Measurements from ENCODE around the gene FNBP1L. TPM values are rescaled to one million over a fixed set of nuclear protein-coding genes. Genes with fewer than 3 reads are reported as not detected.
"Not testable (repeated sequence)": the region's sequence is repeated elsewhere in the genome, so short reads cannot be mapped to it uniquely, and the experiment has no call there.

The FNBP1L gene
- total RNA-seq, 1 experiment from 2014 or later = 52.9 TPM

DNA sequence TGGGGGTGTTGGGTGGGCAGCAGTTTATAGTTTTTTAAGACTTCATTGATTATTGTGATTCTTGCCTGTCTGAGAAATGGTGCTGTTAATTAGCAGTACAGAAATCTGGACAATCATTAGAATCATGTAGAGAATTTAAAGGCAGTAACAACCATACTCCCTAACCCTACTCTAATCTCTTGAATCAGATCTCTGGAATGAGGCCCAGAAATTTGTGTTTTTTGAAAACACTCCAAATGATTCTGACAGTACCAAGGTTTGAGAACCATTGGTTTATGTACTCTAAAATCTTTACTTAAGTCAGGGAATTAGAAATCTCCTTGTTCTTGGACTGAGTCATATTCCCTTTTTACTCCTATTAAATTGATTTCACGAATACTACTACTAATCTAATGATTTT is 24.0 kb downstream of the FNBP1L start:
- no peak for DNase-seq (ENCODE audit: low read depth, low spot score)
- in situ Hi-C loops (cut with HindIII; ENCODE audit: low pct_unique_long_range_greater_than_20kb, low sequenced_read_pairs) = no loop called here

DNA sequence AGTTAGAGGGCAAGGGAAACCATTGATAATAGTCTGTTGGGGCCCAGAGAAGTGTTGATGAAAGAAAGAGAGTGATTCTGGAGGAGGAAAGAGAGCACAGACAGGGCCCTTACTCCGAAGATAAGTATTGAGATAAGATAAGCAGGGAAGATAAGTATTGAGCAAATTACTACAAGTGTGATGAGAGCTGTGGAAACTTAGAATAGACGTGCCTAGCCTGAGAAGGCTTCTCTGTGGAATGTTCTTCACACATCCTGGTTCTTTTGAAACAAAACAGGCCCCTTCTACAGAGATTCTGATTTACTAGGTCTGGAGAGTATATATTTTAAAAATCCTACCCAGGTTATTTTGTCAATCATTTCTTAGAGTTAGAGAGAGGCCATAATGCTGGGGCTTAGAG is 26.4 kb downstream of the FNBP1L start:
- in situ Hi-C loops (cut with HindIII; ENCODE audit: low pct_unique_long_range_greater_than_20kb, low sequenced_read_pairs) = no loop called here
- no peak for DNase-seq (ENCODE audit: low read depth, low spot score)

DNA sequence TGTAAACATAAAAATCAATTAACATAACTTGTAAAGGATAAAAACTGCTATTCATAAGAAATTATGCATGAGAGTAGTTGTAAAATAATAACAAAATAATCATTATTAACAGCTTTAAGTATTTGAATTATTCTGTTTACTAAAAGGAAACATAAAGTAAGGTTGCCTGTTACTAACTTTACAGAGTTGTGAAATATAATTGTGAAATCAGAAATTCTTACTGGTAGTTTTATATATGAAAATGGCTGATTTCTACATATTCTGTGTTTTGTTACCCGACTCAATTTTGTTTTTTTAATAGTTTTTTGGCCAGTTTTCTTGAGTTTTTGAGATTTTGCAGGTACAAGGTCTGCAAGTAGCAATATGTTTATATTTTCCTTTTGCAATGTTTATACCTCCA is 27.8 kb downstream of the FNBP1L start:
- in situ Hi-C loops (cut with HindIII; ENCODE audit: low pct_unique_long_range_greater_than_20kb, low sequenced_read_pairs) = no loop called here
- DNase-seq (ENCODE audit: low read depth, low spot score) = no peak

GRCh38 chr1:93479133-93479745 is 31.3 kb downstream of the FNBP1L start:
- in situ Hi-C loops (cut with HindIII; ENCODE audit: low pct_unique_long_range_greater_than_20kb, low sequenced_read_pairs); DNase-seq (ENCODE audit: low read depth, low spot score): not testable (repeated sequence)

DNA sequence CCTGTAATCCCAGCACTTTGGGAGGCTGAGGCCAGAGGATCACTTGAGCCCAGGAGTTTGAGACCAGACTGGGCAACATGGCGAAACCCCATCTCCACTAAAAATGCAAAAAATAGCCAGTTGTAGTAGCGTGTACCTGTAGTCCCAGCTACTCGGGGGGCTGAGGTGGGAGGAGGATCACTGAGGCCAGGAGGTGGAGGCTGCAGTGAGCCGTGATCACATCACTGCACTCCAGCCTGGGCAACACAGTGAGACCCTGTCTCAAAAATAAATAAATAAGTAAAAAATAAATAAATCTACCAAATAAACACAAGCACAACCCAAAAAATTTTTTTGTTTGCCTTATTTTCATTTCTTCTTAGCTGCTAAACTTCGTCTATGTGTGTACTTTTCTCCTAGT is 34.0 kb downstream of the FNBP1L start:
- DNase-seq (ENCODE audit: low read depth, low spot score); in situ Hi-C loops (cut with HindIII; ENCODE audit: low pct_unique_long_range_greater_than_20kb, low sequenced_read_pairs): not testable (repeated sequence)

GRCh38 chr1:93483200-93483599 is 35.3 kb downstream of the FNBP1L start:
- DNase-seq (ENCODE audit: low read depth, low spot score) = no peak
- in situ Hi-C loops (cut with HindIII; ENCODE audit: low pct_unique_long_range_greater_than_20kb, low sequenced_read_pairs) = no loop called here

GRCh38 chr1:93483606-93484005 is 35.7 kb downstream of the FNBP1L start:
- no peak for DNase-seq (ENCODE audit: low read depth, low spot score)
- in situ Hi-C loops (cut with HindIII; ENCODE audit: low pct_unique_long_range_greater_than_20kb, low sequenced_read_pairs) = no loop called here

- no peak for DNase-seq (ENCODE audit: low read depth, low spot score)
- in situ Hi-C loops (cut with HindIII; ENCODE audit: low pct_unique_long_range_greater_than_20kb, low sequenced_read_pairs) = no loop called here
Measured at GRCh38 chr1:93488207-93488606, 40.3 kb downstream of the FNBP1L start.

DNA sequence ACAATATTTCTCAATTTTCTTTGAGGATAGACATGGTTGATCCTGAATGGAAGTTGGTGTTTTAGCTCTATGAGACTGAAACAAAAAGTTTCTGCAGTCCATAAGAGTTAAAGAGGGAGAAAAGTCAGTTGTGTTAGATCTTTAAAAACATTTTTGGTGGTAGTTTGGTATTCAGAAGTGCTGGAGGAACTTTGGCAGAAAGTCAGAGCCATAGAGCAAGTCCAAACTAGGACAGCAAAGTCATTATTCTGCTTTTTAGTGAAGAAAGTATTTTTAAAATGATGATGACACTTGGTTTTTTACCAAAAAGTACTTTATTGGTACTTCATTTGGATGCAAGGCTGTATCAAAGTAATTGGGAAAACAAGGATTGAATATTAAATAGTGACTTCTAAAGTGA is 41.8 kb downstream of the FNBP1L start:
- in situ Hi-C loops (cut with HindIII; ENCODE audit: low pct_unique_long_range_greater_than_20kb, low sequenced_read_pairs) = no loop called here
- DNase-seq (ENCODE audit: low read depth, low spot score) = no peak

GRCh38 chr1:93490357-93490756 is 42.4 kb downstream of the FNBP1L start:
- DNase-seq (ENCODE audit: low read depth, low spot score) = no peak
- in situ Hi-C loops (cut with HindIII; ENCODE audit: low pct_unique_long_range_greater_than_20kb, low sequenced_read_pairs) = no loop called here

- DNase-seq (ENCODE audit: low read depth, low spot score) = no peak
- in situ Hi-C loops (cut with HindIII; ENCODE audit: low pct_unique_long_range_greater_than_20kb, low sequenced_read_pairs) = no loop called here
Measured at GRCh38 chr1:93495911-93496310, 48.0 kb downstream of the FNBP1L start.

DNA sequence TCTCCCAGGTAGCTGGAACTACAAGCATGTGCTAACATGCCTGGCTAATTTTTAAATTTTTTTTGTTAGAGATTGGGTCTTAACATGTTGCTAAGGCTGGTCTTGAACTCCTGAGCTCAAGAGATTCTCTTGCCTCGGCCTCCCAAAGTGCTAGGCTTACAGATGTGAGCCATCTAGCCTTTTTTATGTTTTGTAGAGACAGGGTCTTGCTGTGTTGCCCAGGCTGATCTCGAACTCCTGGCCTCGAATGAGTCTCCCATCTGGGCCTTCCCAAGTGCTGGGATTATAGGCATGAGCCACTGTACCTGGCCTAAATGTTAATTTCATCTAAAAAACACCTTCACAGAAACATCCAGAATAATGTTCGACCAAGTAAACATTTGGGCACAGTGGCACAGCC is 48.6 kb downstream of the FNBP1L start:
- no peak for DNase-seq (ENCODE audit: low read depth, low spot score)
- in situ Hi-C loops (cut with HindIII; ENCODE audit: low pct_unique_long_range_greater_than_20kb, low sequenced_read_pairs) = no loop called here

- in situ Hi-C loops (cut with HindIII; ENCODE audit: low pct_unique_long_range_greater_than_20kb, low sequenced_read_pairs) = no loop called here
- DNase-seq (ENCODE audit: low read depth, low spot score) = no peak
Measured at GRCh38 chr1:93499075-93499474, 51.2 kb downstream of the FNBP1L start.

- in situ Hi-C loops (cut with HindIII; ENCODE audit: low pct_unique_long_range_greater_than_20kb, low sequenced_read_pairs) = no loop called here
- DNase-seq (ENCODE audit: low read depth, low spot score) = no peak
Measured at GRCh38 chr1:93499533-93499932, 51.6 kb downstream of the FNBP1L start.

DNA sequence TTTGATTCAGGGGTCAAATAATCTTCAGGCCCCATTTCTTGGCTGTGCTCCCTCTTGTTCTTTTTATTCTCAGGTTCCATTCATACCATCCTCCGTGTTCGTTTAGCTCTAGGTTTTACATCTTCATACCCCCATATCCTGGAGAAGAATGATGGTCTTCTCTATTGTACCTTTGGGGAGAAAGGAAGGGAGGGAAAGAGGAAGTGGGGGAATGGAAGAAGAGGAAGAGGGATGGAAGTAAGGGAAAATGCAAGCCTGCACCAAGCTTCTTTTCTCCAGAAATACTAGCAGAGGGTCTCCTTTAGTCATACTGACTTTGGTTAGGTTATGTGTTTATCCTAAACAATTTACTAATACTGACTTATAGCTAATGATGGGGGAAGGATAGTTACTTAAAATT is 52.4 kb downstream of the FNBP1L start:
- DNase-seq (ENCODE audit: low read depth, low spot score) = no peak
- in situ Hi-C loops (cut with HindIII; ENCODE audit: low pct_unique_long_range_greater_than_20kb, low sequenced_read_pairs) = no loop called here

- DNase-seq (ENCODE audit: low read depth, low spot score) = no peak
- in situ Hi-C loops (cut with HindIII; ENCODE audit: low pct_unique_long_range_greater_than_20kb, low sequenced_read_pairs) = no loop called here
Measured at GRCh38 chr1:93501399-93501798, 53.5 kb downstream of the FNBP1L start.

GRCh38 chr1:93501829-93502369 is 54.0 kb downstream of the FNBP1L start:
- in situ Hi-C loops (cut with HindIII; ENCODE audit: low pct_unique_long_range_greater_than_20kb, low sequenced_read_pairs) = no loop called here
- DNase-seq (ENCODE audit: low read depth, low spot score) = no peak

GRCh38 chr1:93502571-93502970 is 54.7 kb downstream of the FNBP1L start:
- in situ Hi-C loops (cut with HindIII; ENCODE audit: low pct_unique_long_range_greater_than_20kb, low sequenced_read_pairs) = no loop called here
- DNase-seq (ENCODE audit: low read depth, low spot score) = no peak

DNA sequence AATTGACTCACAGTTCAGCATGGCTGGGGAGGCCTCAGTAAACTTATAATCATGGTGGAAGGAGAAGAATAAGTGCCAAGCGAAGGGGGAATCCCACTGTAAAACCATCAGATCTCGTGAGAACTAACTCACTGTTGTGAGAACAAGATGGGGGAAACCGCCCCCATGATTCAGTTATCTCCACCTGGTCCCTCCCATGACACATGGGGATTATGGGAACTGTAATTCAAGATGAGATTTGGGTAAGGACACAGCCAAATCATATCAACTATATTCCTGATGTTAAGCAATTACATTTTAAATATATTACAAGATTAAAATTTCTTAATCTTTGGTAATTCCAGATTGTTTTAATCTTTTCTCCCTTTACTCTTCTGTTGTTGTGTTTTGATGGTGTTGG is 55.2 kb downstream of the FNBP1L start:
- in situ Hi-C loops (cut with HindIII; ENCODE audit: low pct_unique_long_range_greater_than_20kb, low sequenced_read_pairs) = no loop called here
- DNase-seq (ENCODE audit: low read depth, low spot score) = no peak

DNA sequence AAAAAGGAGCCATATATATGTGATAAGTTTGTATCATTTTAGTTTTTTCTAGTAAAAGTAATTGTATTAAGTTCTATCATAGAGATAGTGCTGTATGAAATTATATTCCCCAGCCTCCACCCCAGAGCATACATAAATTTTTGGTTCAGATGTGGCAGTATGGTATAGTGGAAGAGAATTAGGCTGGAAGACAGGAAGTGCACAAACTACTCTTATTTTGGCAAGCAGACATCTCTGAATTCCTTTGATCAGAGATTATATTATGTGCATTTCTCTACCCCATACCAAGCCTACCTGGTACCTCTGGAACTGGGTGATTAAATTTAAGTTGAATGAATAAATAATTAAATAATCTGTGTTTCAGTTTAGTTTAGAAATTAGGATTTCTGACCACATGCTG is 55.9 kb downstream of the FNBP1L start:
- in situ Hi-C loops (cut with HindIII; ENCODE audit: low pct_unique_long_range_greater_than_20kb, low sequenced_read_pairs) = no loop called here
- DNase-seq (ENCODE audit: low read depth, low spot score) = no peak

Data from SK-MEL-5 (cell line).